Panc1 (cell line): ENCODE data around the gene C2CD4A. TPM values are rescaled to one million over a fixed set of nuclear protein-coding genes. Genes with fewer than 3 reads are reported as not detected.

ENCODE experiments used
- ATAC-seq: fragments of 200-7000 bp; cut with Tn5 transposase; 2 replicates; pipeline ENCODE4 v1.9.1; 2020; ENCODE audit warnings: mild to moderate bottlenecking, moderate library complexity
- BruUV-seq: library from RNA; stranded (reverse); fragments of 400-500 nt; replicated peaks from 2 replicates; lab custom pipeline; 2021; lab: Mats Ljungman, UMichigan
- CTCF ChIA-PET: fragments of 300-600 bp; sonication (Branson Sonifier 250); formaldehyde crosslinking; loops from one replicate; lab custom pipeline; 2022; ENCODE audit warnings: antibody characterized with exemption; lab: Charles Lee
- POLR2A ChIA-PET: fragments of 300-600 bp; sonication (Branson Sonifier 250); formaldehyde crosslinking; loops from one replicate; lab custom pipeline; 2022; ENCODE audit warnings: antibody characterized with exemption; lab: Charles Lee
- DNase-seq: peaks from one replicate; pipeline ENCODE4 v3.0.0-alpha.2; 2010; ENCODE audit warnings: low read depth, low spot score
- H3K27ac ChIP-seq: 2 replicates; pipeline ENCODE4 v1.5.1; 2011; ENCODE audit warnings: mild to moderate bottlenecking, low read length, inconsistent platforms
- H3K27me3 ChIP-seq: fragments of 200-500 bp; sonication (Bioruptor generic); 2 replicates; pipeline ENCODE4 v1.6.0; 2014; ENCODE audit warnings: low read length, inconsistent platforms; ENCODE audit not compliant: control insufficient read depth, insufficient read depth
- H3K36me3 ChIP-seq: fragments of 200-500 bp; sonication (Bioruptor generic); 2 replicates; pipeline ENCODE4 v1.5.1; 2014; ENCODE audit warnings: inconsistent platforms, mild to moderate bottlenecking, low read length, moderate library complexity; ENCODE audit not compliant: control insufficient read depth, insufficient read depth
- H3K4me1 ChIP-seq: 2 replicates; pipeline ENCODE4 v1.5.1; 2011; ENCODE audit warnings: inconsistent platforms, mild to moderate bottlenecking, low read length, moderate library complexity; ENCODE audit not compliant: control insufficient read depth, insufficient read depth
- H3K4me3 ChIP-seq, 2 experiments: 2 replicates each; pipeline ENCODE4 v1.5.1; 2011 to 2012; ENCODE audit warnings: low read depth in 2 of 2, low read length in 2 of 2, mild to moderate bottlenecking in 2 of 2, inconsistent platforms in 1 of 2, moderate library complexity in 1 of 2
- H3K9me3 ChIP-seq: fragments of 200-500 bp; sonication (Bioruptor generic); 2 replicates; pipeline ENCODE4 v1.5.1; 2014; ENCODE audit warnings: low read depth, mild to moderate bottlenecking, inconsistent platforms, low read length, moderate library complexity; ENCODE audit not compliant: control insufficient read depth, insufficient read depth
- CTCF ChIP-seq: fragments of 450-650 bp; IDR thresholded peaks from 2 replicates; pipeline ENCODE4 v1.5.1; 2017; ENCODE audit warnings: mild to moderate bottlenecking
- POLR2AphosphoS5 ChIP-seq: IDR thresholded peaks from 2 replicates; pipeline ENCODE4 v1.6.1; 2012; ENCODE audit warnings: mild to moderate bottlenecking, low read depth, low read length, moderate library complexity
- REST ChIP-seq, 2 experiments: IDR thresholded peaks; 2 replicates each; pipeline ENCODE4 v1.6.1; 2011 to 2012; ENCODE audit warnings: low read depth in 2 of 2, control low read depth in 1 of 2, low read length in 1 of 2, mild to moderate bottlenecking in 1 of 2, moderate library complexity in 1 of 2; ENCODE audit not compliant: insufficient read depth in 1 of 2
- SIN3A ChIP-seq: IDR thresholded peaks from 2 replicates; pipeline ENCODE4 v1.6.1; 2012; ENCODE audit warnings: low read depth, mild to moderate bottlenecking, low read length, moderate library complexity, borderline replicate concordance; ENCODE audit not compliant: insufficient read depth
- TCF7L2 ChIP-seq: IDR thresholded peaks from 2 replicates; pipeline ENCODE4 v1.6.1; 2011; ENCODE audit warnings: mild to moderate bottlenecking, low read depth, low read length, inconsistent platforms
- in situ Hi-C: cut with HindIII; loops from 2 replicates; pipeline ENCODE4 v1.10.0; 2016; ENCODE audit warnings: low sequenced_read_pairs, low pct_unique_long_range_greater_than_20kb
- intact Hi-C: fragments of 100-400 bp; cut with micrococcal nuclease; formaldehyde crosslinking; loops from one replicate; pipeline ENCODE4 v1.10.0; 2022; ENCODE audit not compliant: unreplicated experiment
- total RNA-seq: library from RNA; stranded (reverse); gene quantifications from one replicate; pipeline ENCODE4 v1.2.1, GENCODE V29; 2021; ENCODE audit not compliant: unreplicated experiment

The C2CD4A gene
- total RNA-seq, 1 experiment from 2014 or later = 0.15 TPM

- intact Hi-C loops (no loop called here), in situ Hi-C loops (no loop called here)
- DNase-seq (no peak), ATAC-seq (no peak)
- Histone ChIP-seq H3K4me1 (no peaks in the 10 kb centered on the region), H3K9me3 (no peaks in the 10 kb centered on the region), H3K36me3 (no peaks in the 10 kb centered on the region), H3K27ac (no peak overlapping the region), H3K27me3 (no peaks in the 10 kb centered on the region), H3K4me3 (no peak overlapping the region)
- no TSS peak for BruUV-seq
- TF ChIP-seq TCF7L2 = no peak
- no peak for TF ChIP-seq POLR2AphosphoS5
- no peak for TF ChIP-seq SIN3A
- TF ChIP-seq CTCF = no peak
- no peak for TF ChIP-seq REST (IDR thresholded peaks at IDR 0.05; ENCODE audit: insufficient read depth in 1 of 2, low read depth in 2 of 2, low read length in 1 of 2)
- CTCF ChIA-PET = no interaction called here
- POLR2A ChIA-PET = no interaction called here
Observed at GRCh38 chr15:62093809-62094208, 27.0 kb downstream of the C2CD4A start.

GRCh38 chr15:62094388-62094787 is 27.6 kb downstream of the C2CD4A start:
- in situ Hi-C loops (no loop called here), intact Hi-C loops (no loop called here)
- DNase-seq (no peak), ATAC-seq (no peak)
- no peaks in the 10 kb centered on the region for H3K27me3 ChIP-seq
- H3K27ac ChIP-seq = no peak overlapping the region
- TF ChIP-seq REST (IDR thresholded peaks at IDR 0.05; ENCODE audit: insufficient read depth in 1 of 2, low read depth in 2 of 2, low read length in 1 of 2) (no peak), CTCF (no peak), POLR2AphosphoS5 (no peak), SIN3A (no peak), TCF7L2 (no peak)
- no peak overlapping the region for H3K4me3 ChIP-seq
- H3K36me3 ChIP-seq = no peaks in the 10 kb centered on the region
- no TSS peak for BruUV-seq
- no peaks in the 10 kb centered on the region for H3K9me3 ChIP-seq
- POLR2A ChIA-PET = no interaction called here
- H3K4me1 ChIP-seq = no peaks in the 10 kb centered on the region
- CTCF ChIA-PET = no interaction called here
